ENCODE results near the gene ROR2.

Gene ROR2

GRCh38 chr9:91710158-91710557 lies 239.9 kb downstream of the ROR2 start:
- DNase-seq = no peak

GRCh38 chr9:91705386-91705785 lies 244.6 kb downstream of the ROR2 start:
- no peak for DNase-seq

- DNase-seq = no peak
These were observed 249.6 kb downstream of the ROR2 start for GRCh38 chr9:91700475-91700874.

GRCh38 chr9:91698266-91698665 lies 251.8 kb downstream of the ROR2 start:
- no peak for DNase-seq

GRCh38 chr9:91697201-91697600 lies 252.8 kb downstream of the ROR2 start:
- no peak for DNase-seq

- no peak for DNase-seq
These were observed 255.8 kb downstream of the ROR2 start for GRCh38 chr9:91694081-91694870.

GRCh38 chr9:91693226-91693625 lies 256.8 kb downstream of the ROR2 start:
- DNase-seq = no peak

- no peak for DNase-seq
These were observed 259.3 kb downstream of the ROR2 start for GRCh38 chr9:91690540-91691249.

GRCh38 chr9:91689006-91689405 lies 261.0 kb downstream of the ROR2 start:
- DNase-seq = no peak

GRCh38 chr9:91683269-91683668 lies 266.8 kb downstream of the ROR2 start:
- no peak for DNase-seq

- no peak for DNase-seq
These were observed 267.2 kb downstream of the ROR2 start for GRCh38 chr9:91682806-91683205.

- peak; percentile 64 to 84 for DNase-seq
These were observed 268.3 kb downstream of the ROR2 start for GRCh38 chr9:91681461-91682305.

- DNase-seq = no peak
These were observed 269.0 kb downstream of the ROR2 start for GRCh38 chr9:91680998-91681397.

GRCh38 chr9:91680106-91680505 lies 269.9 kb downstream of the ROR2 start:
- no peak for DNase-seq

GRCh38 chr9:91678807-91679580 lies 271.0 kb downstream of the ROR2 start:
- DNase-seq = no peak

- no peak for DNase-seq
These were observed 272.1 kb downstream of the ROR2 start for GRCh38 chr9:91677822-91678436.

GRCh38 chr9:91677331-91677730 lies 272.7 kb downstream of the ROR2 start:
- no peak for DNase-seq

GRCh38 chr9:91676046-91676445 lies 274.0 kb downstream of the ROR2 start:
- DNase-seq = peak in 1 of 2 experiments; percentile 36

GRCh38 chr9:91664663-91665062 lies 285.4 kb downstream of the ROR2 start:
- no peak for DNase-seq

GRCh38 chr9:91663858-91664257 lies 286.2 kb downstream of the ROR2 start:
- DNase-seq = no peak

- DNase-seq = no peak
These were observed 288.6 kb downstream of the ROR2 start for GRCh38 chr9:91661451-91661850.

GRCh38 chr9:91660521-91660920 lies 289.5 kb downstream of the ROR2 start:
- no peak for DNase-seq

Data from NCI-H524 (cell line).